HG03139 (cell line): ENCODE results near the gene DVL1.

Source experiments
- ATAC-seq: cut with Tn5 transposase; IDR thresholded peaks from one replicate; pipeline ENCODE4 v1.9.1; 2021; ENCODE audit not compliant: unreplicated experiment

The DVL1 gene

GRCh38 chr1:1312450-1313314 lies 36.5 kb downstream of the DVL1 start:
- no peak for ATAC-seq

GRCh38 chr1:1311107-1312104 lies 37.8 kb downstream of the DVL1 start:
- no peak for ATAC-seq

- ATAC-seq: no peak
These were observed 38.7 kb downstream of the DVL1 start for GRCh38 chr1:1310476-1311053.

- ATAC-seq: no peak
These were observed 39.2 kb downstream of the DVL1 start for GRCh38 chr1:1310109-1310385.

- ATAC-seq: no peak
These were observed 39.7 kb downstream of the DVL1 start for GRCh38 chr1:1309251-1310108.

GRCh38 chr1:1308756-1309250 lies 40.4 kb downstream of the DVL1 start:
- peak; percentile 2 for ATAC-seq

GRCh38 chr1:1307923-1308755 lies 41.1 kb downstream of the DVL1 start, which contains the start of the genes ACAP3 and PUSL1:
Gene ACAP3 (minus strand): TSS chr1:1307930. CDS start chr1:1307815, 115 bp downstream.
Gene PUSL1 (plus strand): TSS chr1:1308597. CDS start chr1:1308644, 47 bp downstream.
- ATAC-seq: peak; percentile 42

- no peak for ATAC-seq
These were observed 41.8 kb downstream of the DVL1 start for GRCh38 chr1:1307261-1307922.

GRCh38 chr1:1306661-1307260 lies 42.5 kb downstream of the DVL1 start:
- ATAC-seq: no peak

- ATAC-seq: no peak
These were observed 43.1 kb downstream of the DVL1 start for GRCh38 chr1:1306070-1306660.

GRCh38 chr1:1305300-1306069 lies 43.7 kb downstream of the DVL1 start:
- no peak for ATAC-seq

- no peak for ATAC-seq
These were observed 44.6 kb downstream of the DVL1 start for GRCh38 chr1:1304331-1305299.

GRCh38 chr1:1303736-1304135 lies 45.5 kb downstream of the DVL1 start:
- ATAC-seq: no peak

- no peak for ATAC-seq
These were observed 46.2 kb downstream of the DVL1 start for GRCh38 chr1:1302951-1303509.

- ATAC-seq: no peak
These were observed 47.2 kb downstream of the DVL1 start for GRCh38 chr1:1302006-1302430.

GRCh38 chr1:1300352-1300739 lies 48.9 kb downstream of the DVL1 start:
- ATAC-seq: no peak
